H9 (cell line): ENCODE measurements around the gene LINC01488. TPM values are rescaled to one million over a fixed set of nuclear protein-coding genes. Genes with fewer than 3 reads are reported as not detected.

Source experiments
- DNase-seq: peaks from one replicate; pipeline ENCODE4 v3.0.0-alpha.2; 2017
- H2AFZ ChIP-seq: one replicate; pipeline ENCODE4 v1.6.1; 2013; ENCODE audit warnings: mild to moderate bottlenecking, low read length, control low read depth, moderate library complexity
- H2AK5ac ChIP-seq: 2 replicates; pipeline ENCODE4 v1.6.1; 2013; ENCODE audit warnings: low read length, control low read depth, mixed read lengths; ENCODE audit not compliant: insufficient read length
- H2BK120ac ChIP-seq: one replicate; pipeline ENCODE4 v1.6.1; 2013; ENCODE audit warnings: low read depth, mild to moderate bottlenecking, low read length, control low read depth, inconsistent platforms; ENCODE audit not compliant: poor library complexity, severe bottlenecking
- H2BK12ac ChIP-seq: 2 replicates; pipeline ENCODE4 v1.6.1; 2013; ENCODE audit warnings: low read length, control low read depth, mixed read lengths, low read depth; ENCODE audit not compliant: insufficient read length
- H2BK15ac ChIP-seq: 2 replicates; pipeline ENCODE4 v1.6.1; 2013; ENCODE audit warnings: low read depth, low read length, control low read depth
- H2BK20ac ChIP-seq: one replicate; pipeline ENCODE4 v1.6.1; 2013; ENCODE audit warnings: low read depth, mild to moderate bottlenecking, low read length, control low read depth, inconsistent platforms; ENCODE audit not compliant: poor library complexity, severe bottlenecking
- H2BK5ac ChIP-seq: 2 replicates; pipeline ENCODE4 v1.6.1; 2013; ENCODE audit warnings: low read length, control low read depth, mixed read lengths; ENCODE audit not compliant: insufficient read length
- H3K14ac ChIP-seq: 2 replicates; pipeline ENCODE4 v1.6.1; 2013; ENCODE audit warnings: low read length, control low read depth; ENCODE audit not compliant: insufficient read depth
- H3K18ac ChIP-seq: 2 replicates; pipeline ENCODE4 v1.6.1; 2013; ENCODE audit warnings: low read depth, mild to moderate bottlenecking, mixed read lengths, low read length, control low read depth; ENCODE audit not compliant: insufficient read length
- H3K23ac ChIP-seq: 2 replicates; pipeline ENCODE4 v1.6.1; 2013; ENCODE audit warnings: low read length, control low read depth, mixed read lengths, low read depth; ENCODE audit not compliant: insufficient read length
- H3K23me2 ChIP-seq: 2 replicates; pipeline ENCODE4 v1.6.1; 2013; ENCODE audit warnings: low read depth, mild to moderate bottlenecking, mixed read lengths, low read length, control low read depth; ENCODE audit not compliant: insufficient read length, poor library complexity, severe bottlenecking
- H3K27ac ChIP-seq: 2 replicates; pipeline ENCODE4 v1.5.1; 2013; ENCODE audit warnings: low read length, control low read depth, mixed read lengths, low read depth; ENCODE audit not compliant: insufficient read length
- H3K27me3 ChIP-seq: 2 replicates; pipeline ENCODE4 v1.6.1; 2013; ENCODE audit warnings: low read length, control low read depth, inconsistent platforms; ENCODE audit not compliant: insufficient read depth
- H3K4ac ChIP-seq: 2 replicates; pipeline ENCODE4 v1.6.1; 2013; ENCODE audit warnings: low read depth, mild to moderate bottlenecking, control low read depth, inconsistent platforms, low read length, moderate library complexity
- H3K4me1 ChIP-seq: 2 replicates; pipeline ENCODE4 v1.6.1; 2013; ENCODE audit warnings: low read length, control low read depth, inconsistent platforms; ENCODE audit not compliant: insufficient read depth
- H3K4me2 ChIP-seq: 2 replicates; pipeline ENCODE4 v1.6.1; 2013; ENCODE audit warnings: low read length, control low read depth, mixed read lengths; ENCODE audit not compliant: insufficient read length, insufficient read depth
- H3K56ac ChIP-seq: 2 replicates; pipeline ENCODE4 v1.6.1; 2013; ENCODE audit warnings: low read depth, mild to moderate bottlenecking, mixed read lengths, low read length, control low read depth; ENCODE audit not compliant: insufficient read length
- H3K79me1 ChIP-seq: 2 replicates; pipeline ENCODE4 v1.6.1; 2013; ENCODE audit warnings: low read depth, mild to moderate bottlenecking, moderate library complexity, low read length, control low read depth, inconsistent platforms; ENCODE audit not compliant: insufficient read depth, poor library complexity, severe bottlenecking
- H3K79me2 ChIP-seq: 2 replicates; pipeline ENCODE4 v1.6.1; 2013; ENCODE audit warnings: low read length, control low read depth, inconsistent platforms; ENCODE audit not compliant: insufficient read depth
- H3K9ac ChIP-seq: 2 replicates; pipeline ENCODE4 v1.6.1; 2013; ENCODE audit warnings: low read length, control low read depth, mixed read lengths; ENCODE audit not compliant: insufficient read length; ENCODE audit errors: extremely low read depth
- H3K9me3 ChIP-seq: one replicate; pipeline ENCODE4 v1.6.1; 2013; ENCODE audit warnings: low read depth, low read length, inconsistent platforms; ENCODE audit not compliant: control insufficient read depth
- H3T11ph ChIP-seq: one replicate; pipeline ENCODE4 v1.6.1; 2013; ENCODE audit warnings: mild to moderate bottlenecking, low read length, control low read depth, inconsistent platforms
- H4K20me1 ChIP-seq: one replicate; pipeline ENCODE4 v1.6.1; 2013; ENCODE audit not compliant: control insufficient read depth, insufficient read length, insufficient read depth
- H4K5ac ChIP-seq: 2 replicates; pipeline ENCODE4 v1.6.1; 2013; ENCODE audit warnings: low read depth, mild to moderate bottlenecking, mixed read lengths, low read length, control low read depth; ENCODE audit not compliant: insufficient read length
- H4K8ac ChIP-seq: replicated peaks from 2 replicates; pipeline ENCODE4 v1.6.1; 2013; ENCODE audit warnings: low read length, control low read depth, mixed read lengths, low read depth; ENCODE audit not compliant: insufficient read length
- H4K91ac ChIP-seq: 2 replicates; pipeline ENCODE4 v1.6.1; 2013; ENCODE audit warnings: low read depth, mild to moderate bottlenecking, moderate library complexity, mixed read lengths, low read length, control low read depth; ENCODE audit not compliant: insufficient read length
- H3K27ac Mint-ChIP-seq, 3 experiments: 2 replicates in 2 of 3; 3 replicates in 1 of 3; pipeline ENCODE4 v1.8.0; 2020 to 2021; ENCODE audit warnings: mixed read lengths in 3 of 3, mild to moderate bottlenecking in 1 of 3, moderate library complexity in 1 of 3
- H3K27me3 Mint-ChIP-seq: 2 replicates; pipeline ENCODE4 v1.8.0; 2021; ENCODE audit warnings: low read depth, mild to moderate bottlenecking, moderate library complexity, mixed read lengths
- H3K36me3 Mint-ChIP-seq, 3 experiments: 2 replicates in 2 of 3; 3 replicates in 1 of 3; pipeline ENCODE4 v1.8.0; 2020 to 2021; ENCODE audit warnings: low read depth in 3 of 3, mixed read lengths in 3 of 3; ENCODE audit not compliant: insufficient read depth in 1 of 3
- H3K4me1 Mint-ChIP-seq, 2 experiments: 2 replicates each; pipeline ENCODE4 v1.8.0; 2020; ENCODE audit warnings: mixed read lengths in 2 of 2
- H3K4me3 Mint-ChIP-seq, 2 experiments: 2 replicates in 1 of 2; 3 replicates in 1 of 2; pipeline ENCODE4 v1.8.0; 2020 to 2021; ENCODE audit warnings: mild to moderate bottlenecking in 2 of 2, mixed read lengths in 2 of 2, moderate library complexity in 1 of 2
- H3K9me3 Mint-ChIP-seq, 2 experiments: 2 replicates in 1 of 2; 3 replicates in 1 of 2; pipeline ENCODE4 v1.8.0; 2020; ENCODE audit warnings: mild to moderate bottlenecking in 2 of 2, mixed read lengths in 2 of 2, moderate library complexity in 1 of 2
- CTCF ChIP-seq: fragments of 200-600 bp; sonication (generic); conservative IDR thresholded peaks from 3 replicates; pipeline ENCODE4 v1.8.0; 2021; ENCODE audit warnings: antibody characterized with exemption, mild to moderate bottlenecking
- WGBS: extraction: QIAGEN DNeasy Blood & Tissue Kit; methylation state at CpG from one replicate; pipeline ENCODE4 v1.1.7; 2013; ENCODE audit warnings: missing lambda C conversion rate, low lambda C conversion rate, mixed read lengths; ENCODE audit not compliant: insufficient read length; ENCODE audit errors: extremely low coverage; 5-methylcytosine and 5-hydroxymethylcytosine counted together
- total RNA-seq: library from RNA; stranded (reverse); gene quantifications from 2 replicates; pipeline ENCODE4 v1.2.1, GENCODE V29; 2021

Gene LINC01488
- total RNA-seq, 1 experiment from 2014 or later, result not detected

GRCh38 chr11:69499186-69499917, 17.9 kb downstream of the LINC01488 start:
- Histone ChIP-seq H2BK5ac (no peak overlapping the region), H3K27me3 (no peaks in the 10 kb centered on the region), H2BK12ac (no peak overlapping the region), H2BK15ac (no peak overlapping the region), H3K9ac (no peak overlapping the region), H2AK5ac (no peak overlapping the region), H3K27ac (no peak overlapping the region), H3K23ac (no peak overlapping the region), H3K4me2 (no peak overlapping the region), H4K8ac (no peak overlapping the region), H3K4ac (no peak overlapping the region), H3K9me3 (no peaks in the 10 kb centered on the region), H3K23me2 (no peaks in the 10 kb centered on the region), H3K79me2 (no peaks in the 10 kb centered on the region), H2BK120ac (no peak overlapping the region), H4K20me1 (no peaks in the 10 kb centered on the region), H3T11ph (no peak overlapping the region), H3K56ac (no peak overlapping the region), H2BK20ac (no peak overlapping the region), H3K14ac (no peak overlapping the region), H4K91ac (no peak overlapping the region), H2AFZ (no peak overlapping the region), H3K4me1 (no peaks in the 10 kb centered on the region), H4K5ac (no peak overlapping the region), H3K18ac (no peak overlapping the region), H3K79me1 (no peaks in the 10 kb centered on the region)
- Mint-ChIP-seq H3K36me3 (no peaks in the 10 kb centered on the region), H3K4me3 (no peak overlapping the region), H3K4me1 (no peaks in the 10 kb centered on the region), H3K9me3 (no peaks in the 10 kb centered on the region; a peak in 1 of 5 replicates), H3K27me3 (peaks cover 4% of the 10 kb centered on the region), H3K27ac (no peak overlapping the region)
- WGBS, result no CpG with 5 or more reads among the region's 13 CpGs
- DNase-seq, result no peak
- TF ChIP-seq CTCF, result no peak
